ENCODE measurements around the gene BARX2. TPM values are rescaled to one million over a fixed set of nuclear protein-coding genes. Genes with fewer than 3 reads are reported as not detected.

BARX2 gene
- total RNA-seq, 4 donors from 2014 or later = 0.83 TPM; not detected in 3

DNA sequence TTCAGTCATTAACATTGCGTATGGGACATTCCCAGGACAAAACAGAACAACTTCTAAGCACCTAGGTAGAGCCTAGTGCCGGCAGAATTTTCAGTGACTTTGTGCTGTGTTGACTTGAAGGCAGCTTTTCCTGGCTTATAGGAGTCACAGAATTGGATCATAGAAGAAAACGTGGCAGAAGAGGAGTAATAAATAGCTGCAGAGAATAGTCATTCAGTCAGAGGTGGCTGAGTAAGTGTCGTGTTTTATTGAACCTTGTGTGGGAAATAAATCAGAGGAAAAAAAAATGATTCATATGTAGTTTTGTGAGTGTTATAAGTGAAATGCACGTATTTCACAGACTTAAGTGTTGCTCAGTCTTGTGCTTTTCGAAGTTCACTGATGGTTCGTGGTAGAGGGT, 2.1 kb downstream of the BARX2 start:
- peaks cover 0 to 14% of the 10 kb centered on the region in 2 donors for H3K4me1 ChIP-seq
- H3K9me3 ChIP-seq = no peaks in the 10 kb centered on the region
- no peak for DNase-seq
- no peak overlapping the region for H3K4me3 ChIP-seq
- no peak overlapping the region for H3K27ac ChIP-seq
- peaks cover 0 to 45% of the 10 kb centered on the region in 2 donors for H3K27me3 ChIP-seq
- no peaks in the 10 kb centered on the region for H3K36me3 ChIP-seq
- TF ChIP-seq POLR2A (IDR thresholded peaks at IDR 0.05) = no peak
- no peak for TF ChIP-seq CTCF (IDR thresholded peaks at IDR 0.05)
- intact Hi-C loops (cut with DNase I; ENCODE audit: low total_unique reads) = no loop called here

GRCh38 chr11:129380413-129380812, 4.8 kb downstream of the BARX2 start:
- no peak overlapping the region for H3K27ac ChIP-seq
- H3K4me3 ChIP-seq = no peak overlapping the region
- H3K27me3 ChIP-seq = peaks cover 0 to 24% of the 10 kb centered on the region in 2 donors

GRCh38 chr11:129382583-129382982, 6.9 kb downstream of the BARX2 start:
- no peaks in the 10 kb centered on the region for H3K36me3 ChIP-seq
- H3K27me3 ChIP-seq = peaks cover 0 to 7% of the 10 kb centered on the region in 2 donors
- H3K27ac ChIP-seq = no peak overlapping the region
- no peaks in the 10 kb centered on the region for H3K9me3 ChIP-seq
- intact Hi-C loops (cut with DNase I; ENCODE audit: low total_unique reads) = no loop called here
- DNase-seq = no peak
- H3K4me3 ChIP-seq = no peak overlapping the region
- H3K4me1 ChIP-seq = no peaks in the 10 kb centered on the region
- TF ChIP-seq CTCF (IDR thresholded peaks at IDR 0.05) (no peak), POLR2A (IDR thresholded peaks at IDR 0.05) (no peak)

More at GRCh38 chr11:129380413-129380812, 4.8 kb downstream of the BARX2 start:
- TF ChIP-seq POLR2A (IDR thresholded peaks at IDR 0.05) = no peak
- no peak for TF ChIP-seq CTCF (IDR thresholded peaks at IDR 0.05)
- Histone ChIP-seq H3K36me3 (no peaks in the 10 kb centered on the region), H3K9me3 (no peaks in the 10 kb centered on the region), H3K4me1 (peaks cover 0 to 5% of the 10 kb centered on the region in 2 donors)
- intact Hi-C loops (cut with DNase I; ENCODE audit: low total_unique reads) = no loop called here
- DNase-seq = no peak

- Histone ChIP-seq H3K27me3 (peaks cover 0 to 3% of the 10 kb centered on the region in 2 donors), H3K4me1 (no peaks in the 10 kb centered on the region), H3K27ac (no peak overlapping the region), H3K4me3 (no peak overlapping the region), H3K36me3 (no peaks in the 10 kb centered on the region), H3K9me3 (no peaks in the 10 kb centered on the region)
- DNase-seq = no peak
- intact Hi-C loops (cut with DNase I; ENCODE audit: low total_unique reads) = no loop called here
- TF ChIP-seq POLR2A (IDR thresholded peaks at IDR 0.05) (no peak), CTCF (IDR thresholded peaks at IDR 0.05) (no peak)
Observed at GRCh38 chr11:129383060-129383459, 7.4 kb downstream of the BARX2 start.

DNA sequence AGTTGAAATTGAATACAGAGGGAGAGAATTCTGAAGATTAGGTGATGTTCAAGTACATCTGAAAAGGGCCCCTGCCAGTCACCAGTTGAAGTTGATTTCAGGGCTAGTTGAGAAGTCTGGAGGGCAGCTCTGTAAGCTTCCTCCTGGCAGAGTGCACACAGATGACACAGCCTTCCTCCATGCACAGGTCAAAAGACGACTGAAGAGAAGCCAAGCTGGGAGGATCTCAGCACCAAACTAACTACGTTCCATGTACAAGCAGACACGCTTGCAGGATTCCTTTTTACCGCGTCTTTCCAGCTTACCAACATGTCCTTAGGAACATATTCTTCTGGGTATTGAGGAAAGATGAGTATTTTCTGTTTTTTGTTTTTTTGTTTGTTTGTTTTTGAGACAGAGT, 7.9 kb downstream of the BARX2 start:
- intact Hi-C loops (cut with DNase I; ENCODE audit: low total_unique reads) = no loop called here
- no peaks in the 10 kb centered on the region for H3K27me3 ChIP-seq
- no peak overlapping the region for H3K4me3 ChIP-seq
- DNase-seq = no peak
- no peak overlapping the region for H3K27ac ChIP-seq
- TF ChIP-seq POLR2A (IDR thresholded peaks at IDR 0.05) = no peak
- TF ChIP-seq CTCF (IDR thresholded peaks at IDR 0.05) = no peak
- H3K4me1 ChIP-seq = no peaks in the 10 kb centered on the region
- no peaks in the 10 kb centered on the region for H3K9me3 ChIP-seq
- H3K36me3 ChIP-seq = no peaks in the 10 kb centered on the region

Measured in uterus (tissue), 4 donors.